ENCODE results near the gene BAG5. TPM values are rescaled to one million over a fixed set of nuclear protein-coding genes. Genes with fewer than 3 reads are reported as not detected.

The BAG5 gene
- total RNA-seq, 4 donors from 2014 or later: 29.2 to 51.2 (median 42.9) TPM

GRCh38 chr14:103524002-103524935 is 38.2 kb downstream of the BAG5 start:
- ATAC-seq (ENCODE audit: low FRiP score) (no peak), DNase-seq (ENCODE audit: low spot score) (no peak)
- TF ChIP-seq, protein P1, sequence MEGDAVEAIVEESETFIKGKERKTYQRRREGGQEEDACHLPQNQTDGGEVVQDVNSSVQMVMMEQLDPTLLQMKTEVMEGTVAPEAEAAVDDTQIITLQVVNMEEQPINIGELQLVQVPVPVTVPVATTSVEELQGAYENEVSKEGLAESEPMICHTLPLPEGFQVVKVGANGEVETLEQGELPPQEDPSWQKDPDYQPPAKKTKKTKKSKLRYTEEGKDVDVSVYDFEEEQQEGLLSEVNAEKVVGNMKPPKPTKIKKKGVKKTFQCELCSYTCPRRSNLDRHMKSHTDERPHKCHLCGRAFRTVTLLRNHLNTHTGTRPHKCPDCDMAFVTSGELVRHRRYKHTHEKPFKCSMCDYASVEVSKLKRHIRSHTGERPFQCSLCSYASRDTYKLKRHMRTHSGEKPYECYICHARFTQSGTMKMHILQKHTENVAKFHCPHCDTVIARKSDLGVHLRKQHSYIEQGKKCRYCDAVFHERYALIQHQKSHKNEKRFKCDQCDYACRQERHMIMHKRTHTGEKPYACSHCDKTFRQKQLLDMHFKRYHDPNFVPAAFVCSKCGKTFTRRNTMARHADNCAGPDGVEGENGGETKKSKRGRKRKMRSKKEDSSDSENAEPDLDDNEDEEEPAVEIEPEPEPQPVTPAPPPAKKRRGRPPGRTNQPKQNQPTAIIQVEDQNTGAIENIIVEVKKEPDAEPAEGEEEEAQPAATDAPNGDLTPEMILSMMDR (IDR thresholded peaks at IDR 0.05): no peak

DNA sequence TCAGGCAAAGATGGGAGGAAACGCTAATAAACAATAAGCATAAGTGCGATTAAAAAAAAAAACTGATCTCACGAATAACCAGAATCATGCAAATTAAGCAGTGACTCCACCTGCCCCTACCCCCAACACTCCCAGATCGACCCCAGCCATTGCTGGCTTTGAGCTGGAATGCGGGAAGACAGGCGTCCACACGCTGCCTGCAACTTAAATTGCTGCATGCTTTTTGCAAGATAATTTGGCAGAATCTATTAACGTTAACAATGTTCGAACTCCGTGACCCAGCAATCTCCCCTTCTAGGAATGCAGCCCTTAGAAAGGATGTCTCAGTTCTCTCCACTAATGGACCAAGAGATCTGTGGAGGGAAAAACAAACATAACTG is 38.9 kb downstream of the BAG5 start:
- TF ChIP-seq, protein P1 (IDR thresholded peaks at IDR 0.05): no peak
- ATAC-seq (ENCODE audit: low FRiP score) (no peak), DNase-seq (ENCODE audit: low spot score) (no peak)

- DNase-seq (ENCODE audit: low spot score): no peak
- ATAC-seq (ENCODE audit: low FRiP score): peak; percentile 23
- TF ChIP-seq, protein P1 (IDR thresholded peaks at IDR 0.05): no peak
Observed at GRCh38 chr14:103522649-103523574, 39.5 kb downstream of the BAG5 start, which contains the start of gene CKB. Gene CKB (minus strand): TSS chr14:103522830. CDS start chr14:103522493, 337 bp downstream.

GRCh38 chr14:103521951-103522563 is 40.4 kb downstream of the BAG5 start:
- TF ChIP-seq, protein P1 (IDR thresholded peaks at IDR 0.05): no peak
- no peak for ATAC-seq (ENCODE audit: low FRiP score)
- no peak for DNase-seq (ENCODE audit: low spot score)

DNA sequence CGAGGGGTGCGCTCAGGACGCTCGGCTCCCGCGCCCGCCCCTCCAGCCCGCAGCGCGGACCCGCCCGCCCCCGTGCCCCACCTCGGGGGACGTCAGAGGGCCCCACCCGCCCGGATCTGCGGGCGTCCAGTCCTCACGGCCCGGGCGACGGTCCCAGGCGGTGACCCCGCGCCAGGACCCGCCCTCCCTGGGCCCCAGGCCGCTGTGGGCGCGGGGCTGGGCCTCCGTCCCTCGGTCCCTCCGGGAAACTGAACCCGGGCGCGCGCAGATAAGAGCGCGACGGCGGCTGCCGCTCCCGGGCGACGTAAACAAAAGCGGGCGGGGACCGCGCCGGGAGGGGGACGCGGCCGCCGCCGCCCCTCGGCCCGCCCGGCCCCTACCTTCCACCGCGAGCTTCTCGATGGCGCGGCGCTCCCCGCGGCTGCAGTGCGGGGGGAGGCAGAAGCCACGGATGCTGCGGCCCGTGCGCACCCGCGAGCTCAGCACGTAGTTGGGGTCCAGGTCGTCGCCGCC is 41.0 kb downstream of the BAG5 start:
- DNase-seq (ENCODE audit: low spot score) (no peak), ATAC-seq (ENCODE audit: low FRiP score) (peak; percentile 17)
- TF ChIP-seq, protein P1 (IDR thresholded peaks at IDR 0.05): no peak

DNA sequence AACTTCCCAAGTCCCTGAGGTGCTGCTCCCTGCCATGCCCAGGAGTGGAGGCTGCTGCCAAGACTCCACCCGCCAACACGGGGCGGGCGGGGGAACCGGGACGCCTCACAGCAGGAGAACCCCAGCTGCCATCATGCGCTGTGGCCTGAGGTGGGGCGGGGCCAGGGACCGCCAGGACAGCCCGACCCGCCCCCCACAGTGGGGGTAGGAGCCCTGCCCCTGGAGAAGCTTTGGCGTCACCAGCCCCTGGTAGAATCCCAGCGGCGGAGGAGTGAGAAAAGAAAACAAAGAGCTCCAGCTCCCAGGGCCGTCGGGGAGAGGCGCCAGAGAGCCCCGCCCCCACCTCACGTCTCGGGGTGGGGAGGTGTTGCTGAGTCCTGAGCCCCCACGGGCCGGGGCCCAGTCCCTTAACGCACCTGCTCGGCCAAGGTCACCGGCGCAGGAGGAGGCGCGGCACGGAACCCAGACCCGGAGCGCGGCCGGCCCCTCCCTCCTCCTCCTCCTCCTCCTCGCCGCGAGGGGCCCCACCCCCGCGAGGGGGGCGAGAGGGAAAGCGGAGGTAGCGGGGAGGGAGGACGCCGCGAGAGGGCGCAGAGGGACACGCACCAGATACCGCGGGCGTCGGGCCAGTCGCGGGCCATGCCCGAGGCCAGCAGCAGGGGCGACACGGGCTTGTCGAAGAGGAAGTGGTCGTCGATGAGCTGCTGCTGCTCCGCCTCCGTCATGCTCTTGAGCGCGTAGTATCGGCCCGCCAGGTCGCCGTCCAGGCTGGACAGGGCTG is 41.6 kb downstream of the BAG5 start:
- ATAC-seq (ENCODE audit: low FRiP score): peak; percentile 18

More for the DNA sequence above, 41.6 kb downstream of the BAG5 start:
- DNase-seq (ENCODE audit: low spot score): no peak
- TF ChIP-seq, protein P1 (IDR thresholded peaks at IDR 0.05): peak in 1 of 3 donors; percentile 19

Data from omental fat pad (tissue), 4 donors.